Ramos (cell line): ENCODE results near the gene SORCS1.

Experiments used
- in situ Hi-C: fragments of 300-500 bp; cut with MboI; formaldehyde crosslinking; loops from one replicate; pipeline ENCODE4 v1.14.3; 2022; ENCODE audit warnings: low sequenced_read_pairs; ENCODE audit not compliant: unreplicated experiment

Gene SORCS1

DNA sequence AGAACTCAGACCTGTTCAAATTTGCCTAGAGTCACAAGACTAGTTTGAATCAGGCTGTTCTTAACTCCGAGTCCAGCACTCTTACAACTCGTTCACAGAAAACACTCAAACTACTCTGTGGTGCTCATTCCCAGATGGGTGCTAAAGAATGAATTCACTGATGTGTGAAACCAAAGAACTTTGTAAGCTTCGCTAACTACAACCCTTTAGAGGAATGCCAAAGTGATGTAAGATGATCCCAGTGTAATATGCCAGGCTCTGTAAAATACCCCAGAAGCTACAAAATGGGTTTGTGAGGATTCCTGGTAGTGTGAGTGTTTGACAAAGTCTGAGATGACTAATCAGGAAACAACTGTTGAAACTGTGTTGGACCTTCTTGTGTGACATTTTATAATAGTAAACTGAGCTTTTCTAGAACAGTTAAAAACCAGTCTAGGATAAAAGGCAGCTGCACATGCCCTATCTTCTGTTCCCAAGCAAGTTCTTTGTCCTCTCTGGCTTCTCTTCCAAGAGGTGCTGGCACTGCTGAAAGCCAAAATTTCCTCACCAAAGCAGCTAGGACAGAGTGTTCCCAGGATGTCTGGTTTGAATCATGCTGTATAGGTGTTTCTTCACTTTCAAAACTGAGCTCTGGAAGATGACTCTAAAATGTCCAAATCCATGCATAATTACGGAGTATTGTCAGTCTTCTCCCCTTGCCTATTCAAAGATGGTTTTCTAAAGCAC, 527.6 kb downstream of the SORCS1 start:
- in situ Hi-C loops, result no loop called here

DNA sequence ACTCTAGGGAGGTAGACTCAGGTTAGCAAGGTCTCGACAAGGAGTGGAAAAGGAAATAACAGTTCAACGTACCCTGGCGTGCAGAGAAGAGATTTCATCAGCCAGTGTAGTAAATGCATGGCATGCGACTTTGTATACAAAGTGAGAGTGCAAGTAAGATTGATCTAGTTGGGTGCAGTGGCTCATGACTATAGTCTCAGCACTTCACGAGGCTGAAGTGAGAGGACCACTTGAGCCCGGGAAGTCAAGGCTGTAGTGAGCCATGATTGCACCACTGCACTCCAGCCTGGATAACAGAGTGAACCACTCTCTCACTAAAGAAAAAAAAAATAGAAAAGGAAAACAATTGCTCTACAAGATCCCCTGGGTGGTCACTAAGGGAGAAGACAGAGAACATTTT, 528.6 kb downstream of the SORCS1 start:
- in situ Hi-C loops, result no loop called here

GRCh38 chr10:106631016-106631702, 533.3 kb downstream of the SORCS1 start:
- in situ Hi-C loops, result no loop called here

DNA sequence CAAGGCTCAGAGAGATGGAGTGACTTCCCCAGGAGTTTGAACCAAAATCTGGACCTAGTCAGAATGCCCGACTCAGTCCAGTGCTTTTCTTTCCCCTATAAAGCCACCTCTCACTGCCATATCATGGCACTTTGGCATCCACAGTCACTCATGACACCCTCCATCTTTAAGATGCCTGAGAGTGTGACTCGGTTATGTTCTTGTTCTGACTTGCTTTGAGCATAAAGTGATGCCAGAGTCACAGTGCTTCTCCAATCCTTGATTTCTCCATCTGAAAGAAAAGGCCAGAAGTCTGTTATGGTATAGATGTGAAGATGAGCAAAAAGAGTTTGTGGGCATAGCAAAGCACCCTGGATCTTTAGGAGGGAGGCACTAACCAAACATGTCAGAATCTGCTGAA, 538.1 kb downstream of the SORCS1 start:
- in situ Hi-C loops, result no loop called here

- in situ Hi-C loops, result no loop called here
Measured at GRCh38 chr10:106625751-106626150, 538.8 kb downstream of the SORCS1 start.

DNA sequence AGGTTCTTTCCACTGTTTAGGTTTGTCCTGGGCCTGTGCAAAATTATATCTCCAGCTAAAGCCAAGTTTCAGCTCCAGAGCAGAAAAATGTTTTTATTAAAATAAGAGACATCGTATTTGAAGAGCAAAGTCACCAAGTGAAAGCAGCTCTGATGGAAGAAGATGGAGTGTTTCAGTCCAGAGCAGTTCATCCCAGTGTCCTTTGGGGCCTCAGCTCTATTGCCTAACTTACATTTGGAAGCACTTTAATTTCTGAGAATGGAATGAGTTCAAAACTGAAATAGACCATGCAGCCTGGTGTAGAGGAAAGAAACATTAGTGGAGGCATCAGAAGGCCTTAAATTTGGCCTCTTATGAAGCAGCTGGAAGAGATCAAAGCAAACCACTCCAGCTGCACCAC, 545.2 kb downstream of the SORCS1 start:
- in situ Hi-C loops, result no loop called here

GRCh38 chr10:106618646-106619045, 545.9 kb downstream of the SORCS1 start:
- in situ Hi-C loops, result no loop called here

DNA sequence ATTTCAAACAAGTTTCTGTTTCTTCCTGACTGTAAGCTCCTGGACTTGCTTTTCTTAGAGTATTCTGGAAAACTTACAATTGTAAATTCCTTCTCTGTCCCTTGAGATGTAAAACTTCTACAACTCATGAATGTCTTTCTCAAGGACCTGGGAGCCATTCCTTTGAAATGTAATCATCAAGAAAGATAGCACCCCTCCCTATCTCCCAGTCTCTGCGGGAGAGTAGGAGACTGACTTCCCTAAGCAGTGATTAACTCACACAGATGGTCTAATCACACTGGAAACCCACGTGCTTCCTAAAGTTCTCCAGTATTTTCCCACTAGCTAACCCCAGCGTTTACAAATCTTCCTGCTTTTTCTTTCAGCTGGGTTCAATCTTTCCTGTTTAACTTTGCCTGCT, 549.4 kb downstream of the SORCS1 start:
- in situ Hi-C loops, result no loop called here

- in situ Hi-C loops, result no loop called here
Measured at GRCh38 chr10:106614293-106614692, 550.2 kb downstream of the SORCS1 start.

GRCh38 chr10:106612381-106612780, 552.1 kb downstream of the SORCS1 start:
- in situ Hi-C loops, result no loop called here

DNA sequence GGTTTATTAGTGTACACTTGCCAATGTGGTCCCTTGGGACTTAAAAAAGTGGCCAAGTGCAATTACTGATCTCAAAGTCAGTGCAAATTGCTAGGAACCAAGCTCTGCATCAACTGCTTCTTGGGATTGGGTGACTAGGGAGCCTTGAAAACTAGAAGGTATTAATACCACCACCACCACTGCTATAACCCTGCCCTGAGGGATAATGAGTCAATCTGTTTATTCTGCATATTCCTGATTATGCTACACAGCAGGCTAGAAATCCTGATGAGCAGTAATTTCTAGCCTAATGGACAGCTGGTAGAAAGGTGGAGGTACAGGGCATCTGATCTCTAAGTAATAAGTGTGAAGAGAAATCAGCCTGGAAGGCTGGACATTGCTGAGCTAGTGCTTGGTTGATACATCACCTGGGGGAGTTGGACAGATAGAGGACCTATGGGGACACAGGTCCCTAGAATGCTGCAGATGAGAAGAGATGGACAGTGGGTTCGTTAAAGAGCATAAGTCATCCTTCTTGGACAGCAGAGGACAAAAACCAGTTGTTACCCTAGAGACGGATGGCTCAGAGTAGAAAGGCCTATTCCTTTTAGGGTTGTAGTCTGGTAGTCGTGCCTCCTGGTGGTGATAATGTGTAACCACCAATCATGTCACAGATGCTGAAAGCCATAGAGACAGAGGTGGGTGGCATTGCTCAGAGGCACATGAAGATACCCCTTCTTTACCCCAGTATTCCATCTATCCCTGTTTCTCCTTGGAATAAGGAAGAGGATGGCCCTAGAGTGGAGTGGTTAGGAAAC, 554.8 kb downstream of the SORCS1 start:
- in situ Hi-C loops, result no loop called here

DNA sequence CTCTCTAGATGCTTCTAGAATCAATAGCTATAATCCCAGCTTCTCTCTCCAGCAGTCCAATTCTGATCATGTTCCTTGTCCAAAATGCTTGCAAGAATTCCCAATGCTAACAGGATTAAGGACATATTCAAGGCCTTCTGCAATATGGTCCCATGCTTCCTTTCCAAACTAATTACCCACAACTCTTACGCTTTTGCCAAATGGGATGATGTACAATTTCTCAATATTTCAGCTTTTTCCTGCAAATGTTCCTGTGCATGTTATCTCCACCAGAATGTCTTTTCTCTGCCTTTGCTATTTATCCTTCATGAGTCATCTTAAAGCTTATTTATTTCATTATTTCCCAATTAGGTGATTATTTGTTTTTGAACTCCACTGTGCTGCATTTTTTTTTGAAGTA, 556.4 kb downstream of the SORCS1 start:
- in situ Hi-C loops, result no loop called here

DNA sequence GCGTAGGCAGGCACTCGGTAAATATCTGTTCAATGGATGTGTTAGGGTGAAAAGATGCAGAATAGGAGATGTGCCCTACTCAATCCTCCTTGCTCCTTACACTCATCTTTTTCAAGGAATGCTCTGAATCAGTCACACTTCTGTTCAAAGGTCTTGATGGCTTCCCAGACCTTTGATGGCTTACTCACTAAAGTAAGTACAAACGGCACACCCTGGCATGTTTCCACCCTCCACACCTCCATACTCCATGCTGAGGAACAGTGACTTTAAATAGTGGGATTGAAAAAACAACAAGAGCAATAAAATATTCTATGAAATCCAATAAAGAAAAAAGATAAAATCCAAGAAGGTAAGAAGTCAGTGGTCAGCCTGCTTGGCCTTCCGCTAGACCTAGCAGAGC, 569.2 kb downstream of the SORCS1 start:
- in situ Hi-C loops, result no loop called here

- in situ Hi-C loops, result no loop called here
Measured at GRCh38 chr10:106593876-106594275, 570.6 kb downstream of the SORCS1 start.

DNA sequence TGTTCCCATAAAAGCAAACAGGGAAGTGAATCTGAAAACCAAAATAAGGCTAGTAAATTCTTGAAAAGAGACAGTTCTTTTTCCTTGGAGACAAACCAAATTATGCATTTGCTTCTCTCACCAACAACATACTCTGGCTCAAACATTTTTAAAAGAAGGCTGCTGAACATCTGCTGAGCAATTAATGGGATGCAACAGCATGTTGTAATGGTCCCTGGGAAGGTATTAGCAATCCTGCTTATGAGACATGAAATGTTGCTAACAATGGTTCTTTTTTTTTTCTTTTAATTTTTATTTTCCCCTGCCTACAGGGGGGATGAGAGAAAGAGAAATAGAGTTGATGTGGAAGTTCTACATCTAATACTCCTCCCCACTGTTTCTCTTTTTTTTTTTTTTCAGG, 572.1 kb downstream of the SORCS1 start:
- in situ Hi-C loops, result no loop called here

DNA sequence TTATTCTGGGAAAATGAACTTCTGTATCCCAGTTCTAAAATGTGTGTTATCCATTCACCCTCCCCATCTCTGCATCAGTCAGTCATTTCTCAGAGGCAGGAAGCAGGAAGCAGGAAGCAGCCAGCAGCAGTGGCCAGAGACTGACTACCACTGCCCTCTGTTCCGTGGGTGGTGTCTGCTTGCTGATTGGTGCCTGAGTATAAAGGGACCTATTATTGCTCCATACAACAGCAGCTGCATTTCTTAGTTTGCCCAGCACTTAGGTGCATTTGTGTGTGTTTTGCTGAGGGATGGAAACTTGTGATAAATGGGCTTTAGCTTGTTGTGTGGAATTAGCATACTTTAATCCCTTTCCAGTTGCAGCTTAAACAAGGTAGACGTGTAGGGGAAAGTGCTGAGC, 582.2 kb downstream of the SORCS1 start:
- in situ Hi-C loops, result no loop called here

DNA sequence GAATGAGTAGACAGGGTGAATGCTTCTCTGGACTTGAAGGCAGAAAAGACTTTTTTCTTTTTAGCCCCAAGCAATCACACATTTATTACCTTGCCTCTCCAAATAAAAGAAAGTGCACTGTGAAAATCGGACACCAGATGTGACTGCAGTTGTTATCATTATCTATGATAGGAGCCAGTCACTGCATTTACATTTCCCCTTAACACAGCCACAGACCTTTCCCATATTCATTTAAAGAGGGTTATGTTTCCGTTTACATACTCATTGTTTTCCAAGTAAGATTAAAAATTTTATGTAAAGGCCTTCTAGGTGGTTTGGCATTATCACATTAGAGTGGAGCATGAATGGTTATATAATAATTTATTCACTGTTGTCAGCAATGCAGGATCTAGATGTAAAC, 586.8 kb downstream of the SORCS1 start:
- in situ Hi-C loops, result no loop called here

DNA sequence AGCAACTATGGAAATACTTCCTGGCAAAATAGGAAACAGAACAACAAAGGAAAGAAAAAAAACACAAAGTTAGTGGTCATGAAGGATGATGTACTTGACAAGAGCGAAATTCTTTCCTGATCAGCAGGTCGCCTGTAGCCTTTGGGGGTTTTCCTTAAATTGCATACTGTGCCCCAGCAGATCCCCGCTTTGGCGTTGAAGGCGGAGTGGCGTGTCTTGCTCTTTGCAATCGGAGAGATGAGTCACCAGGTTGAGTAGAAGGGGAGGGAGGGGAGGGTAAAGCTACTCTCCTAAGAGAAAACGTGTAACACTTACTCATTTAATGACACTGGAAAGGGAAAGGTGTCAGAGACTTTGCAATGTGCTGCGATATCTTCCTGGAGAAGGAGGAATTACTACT, 587.2 kb downstream of the SORCS1 start:
- in situ Hi-C loops, result no loop called here

GRCh38 chr10:106576534-106576933, 588.0 kb downstream of the SORCS1 start:
- in situ Hi-C loops, result no loop called here

DNA sequence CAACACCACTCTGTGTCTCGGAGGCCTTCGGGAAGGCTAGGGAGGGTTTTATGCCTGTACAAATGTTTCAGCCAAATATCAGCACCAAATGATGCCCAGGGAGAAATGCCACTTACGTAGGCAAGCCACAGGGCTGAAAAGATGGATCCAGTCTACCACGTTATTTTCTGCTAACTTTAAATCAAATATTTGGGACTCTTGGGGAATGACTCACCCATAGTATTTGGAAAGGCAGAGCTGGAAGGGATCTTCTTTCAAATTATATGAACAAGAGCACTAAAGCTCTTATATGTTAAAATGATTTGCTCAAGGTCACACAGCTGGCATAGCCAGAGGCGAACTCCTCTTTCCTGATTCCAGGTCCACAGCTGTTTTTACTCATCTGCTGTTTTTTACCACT, 591.4 kb downstream of the SORCS1 start:
- in situ Hi-C loops, result no loop called here

DNA sequence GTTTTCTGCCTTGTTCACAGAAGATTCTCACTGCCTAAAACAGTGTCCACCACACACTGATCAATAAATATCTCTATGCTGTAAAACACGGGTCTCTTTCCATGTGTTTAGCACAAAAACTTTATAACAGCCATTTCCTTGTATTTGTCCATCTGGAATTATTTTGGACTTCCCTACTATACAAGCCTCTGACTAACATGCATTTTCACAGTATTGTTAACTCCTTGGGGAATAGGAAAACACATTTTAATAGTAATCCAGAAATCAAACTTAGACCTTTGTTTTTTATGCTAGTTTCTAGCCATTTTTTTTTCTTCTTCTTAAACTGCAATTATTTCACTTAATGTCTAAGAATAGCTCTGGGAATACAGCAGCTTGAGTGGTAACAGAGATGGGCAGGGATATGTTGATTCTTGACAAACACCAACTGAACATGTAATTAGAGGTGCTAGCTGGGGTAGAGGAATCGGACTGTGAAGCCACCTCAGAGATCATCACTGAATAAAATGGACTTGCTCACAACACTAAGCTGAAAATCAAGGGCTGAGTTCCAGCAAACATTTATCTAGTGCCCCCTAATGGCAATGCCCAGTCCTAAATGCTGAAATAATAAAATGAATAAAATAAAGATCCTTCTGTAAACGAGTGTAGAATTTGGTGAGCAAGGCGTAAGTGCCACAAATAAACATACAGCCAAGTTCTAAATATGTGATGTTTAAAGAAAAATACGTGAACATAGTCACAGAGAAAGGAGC, 593.1 kb downstream of the SORCS1 start:
- in situ Hi-C loops, result no loop called here
